ENCODE data around the gene RDH13. TPM values are rescaled to one million over a fixed set of nuclear protein-coding genes. Genes with fewer than 3 reads are reported as not detected.

The RDH13 gene
- total and polyA plus RNA-seq, 2 experiments from 2014 or later = 6.4 to 7.8 TPM

DNA sequence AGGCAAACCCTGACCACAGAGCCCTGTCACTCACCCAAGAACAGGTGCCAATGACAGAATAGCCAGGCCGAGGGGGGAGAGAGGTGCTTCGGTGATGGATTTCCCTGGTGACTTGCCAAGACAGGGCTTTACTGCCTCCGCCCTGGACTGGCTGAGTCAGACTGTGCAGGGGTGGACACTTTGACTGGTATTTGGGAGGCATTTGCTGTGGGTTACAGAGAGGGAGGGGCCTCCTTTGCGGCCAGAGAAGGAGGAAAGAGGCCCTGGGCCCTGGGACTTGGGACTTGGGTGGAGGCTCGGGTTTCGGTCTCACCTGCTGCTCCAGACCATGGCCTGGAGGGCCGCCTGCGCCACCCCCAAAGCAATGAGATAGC lies 8.2 kb upstream of the RDH13 start:
- H3K9me2 ChIP-seq (ENCODE audit: insufficient read depth) = no peaks in the 10 kb centered on the region
- H3K4me1 ChIP-seq (ENCODE audit: insufficient read depth) = 0 out of 2 replicates have a peak, but pooled peaks cover 5% of the 10 kb centered on the region
- no peaks in the 10 kb centered on the region for H3K36me3 ChIP-seq (ENCODE audit: low read depth)
- no peak overlapping the region for H3K27ac ChIP-seq
- peaks cover 11% of the 10 kb centered on the region for H3K27me3 ChIP-seq (replicated peaks; ENCODE audit: insufficient read depth)
- H3K9ac ChIP-seq = no peak overlapping the region
- no peaks in the 10 kb centered on the region for H4K20me1 ChIP-seq (ENCODE audit: insufficient read depth)
- DNase-seq = peak; percentile 72
- no peaks in the 10 kb centered on the region for H3F3A ChIP-seq (ENCODE audit: insufficient read depth)
- TF ChIP-seq EZH2phosphoT487 (IDR thresholded peaks at IDR 0.05; ENCODE audit: insufficient read depth, low read depth) = no peak
- H3K9me3 ChIP-seq (ENCODE audit: low read depth) = no peaks in the 10 kb centered on the region
- H2AFZ ChIP-seq = no peak overlapping the region
- WGBS, 2 experiments (ENCODE audit: low coverage in 1 of 2, low lambda C conversion rate in 2 of 2, missing lambda C conversion rate in 2 of 2) = 23 to 27% methylated on average over 8 of the region's 8 CpGs
- in situ Hi-C loops (cut with MboI) = no loop called here
- no peaks in the 10 kb centered on the region for H3K79me2 ChIP-seq (ENCODE audit: insufficient read depth)
- H3K4me3 ChIP-seq = no peak overlapping the region
- H3K4me2 ChIP-seq (ENCODE audit: unreplicated experiment) = no peak overlapping the region

- H3K9ac ChIP-seq = no peak overlapping the region
- peaks cover 11% of the 10 kb centered on the region for H3K27me3 ChIP-seq (replicated peaks; ENCODE audit: insufficient read depth)
- no peaks in the 10 kb centered on the region for H3F3A ChIP-seq (ENCODE audit: insufficient read depth)
- H2AFZ ChIP-seq = no peak overlapping the region
- TF ChIP-seq EZH2 (IDR thresholded peaks at IDR 0.05; ENCODE audit: insufficient read depth, poor library complexity, severe bottlenecking) (no peak), EZH2phosphoT487 (IDR thresholded peaks at IDR 0.05; ENCODE audit: insufficient read depth, low read depth) (no peak)
- H3K4me2 ChIP-seq (ENCODE audit: unreplicated experiment) = no peak overlapping the region
- 69 to 79% methylated on average over 9 to 10 of the region's 10 CpGs for WGBS, 2 experiments (ENCODE audit: low coverage in 1 of 2, low lambda C conversion rate in 2 of 2, missing lambda C conversion rate in 2 of 2)
- DNase-seq = no peak
- H3K79me2 ChIP-seq (ENCODE audit: insufficient read depth) = no peaks in the 10 kb centered on the region
- no peaks in the 10 kb centered on the region for H3K9me3 ChIP-seq (ENCODE audit: low read depth)
- in situ Hi-C loops (cut with MboI) = no loop called here
- H3K36me3 ChIP-seq (ENCODE audit: low read depth) = no peaks in the 10 kb centered on the region
- H3K27ac ChIP-seq = no peak overlapping the region
- no peaks in the 10 kb centered on the region for H4K20me1 ChIP-seq (ENCODE audit: insufficient read depth)
- H3K4me1 ChIP-seq (ENCODE audit: insufficient read depth) = 0 out of 2 replicates have a peak, but pooled peaks cover 5% of the 10 kb centered on the region
- no peaks in the 10 kb centered on the region for H3K9me2 ChIP-seq (ENCODE audit: insufficient read depth)
- H3K4me3 ChIP-seq = no peak overlapping the region
Observed at GRCh38 chr19:55070466-55071128, 7.6 kb upstream of the RDH13 start.

DNA sequence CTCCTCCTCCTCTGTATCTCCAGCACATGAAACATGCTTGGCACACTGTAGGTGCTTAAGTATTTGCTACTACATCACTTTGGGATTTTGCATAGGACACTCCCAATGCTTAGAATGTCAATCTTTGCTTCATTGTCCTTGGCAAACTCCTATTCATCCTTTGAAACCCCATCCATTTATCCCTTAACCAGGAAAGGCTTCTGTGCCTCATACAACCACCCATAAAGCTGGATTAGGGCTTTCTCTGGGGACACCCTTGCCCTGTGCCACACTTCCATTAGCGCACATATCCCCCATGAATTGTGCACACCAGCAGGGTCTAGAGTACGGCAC lies 6.9 kb upstream of the RDH13 start:
- no peaks in the 10 kb centered on the region for H3K9me3 ChIP-seq (ENCODE audit: low read depth)
- in situ Hi-C loops (cut with MboI) = no loop called here
- H3K9me2 ChIP-seq (ENCODE audit: insufficient read depth) = no peaks in the 10 kb centered on the region
- no peaks in the 10 kb centered on the region for H4K20me1 ChIP-seq (ENCODE audit: insufficient read depth)
- DNase-seq = no peak
- TF ChIP-seq EZH2phosphoT487 (IDR thresholded peaks at IDR 0.05; ENCODE audit: insufficient read depth, low read depth) (no peak), EZH2 (IDR thresholded peaks at IDR 0.05; ENCODE audit: insufficient read depth, poor library complexity, severe bottlenecking) (no peak)
- 0 out of 2 replicates have a peak, but pooled peaks cover 5% of the 10 kb centered on the region for H3K4me1 ChIP-seq (ENCODE audit: insufficient read depth)
- H3K4me3 ChIP-seq = no peak overlapping the region
- H3K4me2 ChIP-seq (ENCODE audit: unreplicated experiment) = no peak overlapping the region
- peaks cover 11% of the 10 kb centered on the region for H3K27me3 ChIP-seq (replicated peaks; ENCODE audit: insufficient read depth)
- no peak overlapping the region for H3K27ac ChIP-seq
- 65 to 70% methylated on average over 2 of the region's 2 CpGs for WGBS, 2 experiments (ENCODE audit: low coverage in 1 of 2, low lambda C conversion rate in 2 of 2, missing lambda C conversion rate in 2 of 2)
- H3K79me2 ChIP-seq (ENCODE audit: insufficient read depth) = no peaks in the 10 kb centered on the region
- no peaks in the 10 kb centered on the region for H3F3A ChIP-seq (ENCODE audit: insufficient read depth)
- H3K9ac ChIP-seq = no peak overlapping the region
- no peak overlapping the region for H2AFZ ChIP-seq
- no peaks in the 10 kb centered on the region for H3K36me3 ChIP-seq (ENCODE audit: low read depth)

DNA sequence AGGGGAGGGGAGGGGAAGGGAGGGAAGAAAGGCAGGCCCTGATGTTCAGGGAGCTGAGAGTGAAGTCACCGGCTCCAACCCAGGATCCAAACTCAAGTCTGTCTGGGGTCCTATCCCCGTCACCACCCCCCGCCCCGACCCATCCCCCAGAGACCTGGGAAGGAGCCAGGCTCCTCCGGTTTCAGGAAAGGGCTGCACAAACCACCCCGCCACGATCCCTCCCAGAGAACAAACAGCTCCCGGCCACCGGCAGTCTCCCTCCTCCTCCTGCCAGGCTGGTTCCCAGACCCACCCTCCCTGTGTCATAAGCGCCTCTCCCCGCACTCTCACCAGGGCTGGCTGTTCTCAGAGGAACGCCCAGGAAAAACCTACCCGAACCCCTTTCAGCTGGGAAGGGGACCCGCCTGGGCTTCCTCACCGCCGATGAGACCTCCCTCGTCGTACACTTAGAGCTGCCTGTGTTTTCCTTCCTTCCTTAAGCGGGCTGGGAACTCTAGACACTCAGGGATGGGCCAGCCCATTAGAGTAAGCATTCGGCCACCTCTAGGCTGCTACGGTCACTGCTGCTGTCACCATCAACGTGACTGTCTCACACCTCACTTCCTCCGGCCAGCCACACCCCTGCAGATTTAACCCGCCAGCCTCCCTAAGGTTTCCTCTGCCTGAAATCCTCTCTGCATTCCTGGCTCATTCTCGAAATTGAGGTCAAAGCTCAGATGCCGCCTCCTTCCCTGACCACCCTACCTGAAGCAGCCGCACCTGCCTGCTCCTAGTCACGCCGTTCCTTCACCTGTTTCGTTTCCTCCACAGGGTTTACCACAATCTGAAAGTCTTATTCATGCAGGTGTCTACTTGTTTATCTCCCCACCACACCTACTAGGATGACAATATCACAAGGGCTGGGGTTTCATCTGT lies 6.3 kb upstream of the RDH13 start:
- peak overlapping the region; percentile 48; the same call in 1 of the 2 replicates for H2AFZ ChIP-seq
- H3K4me2 ChIP-seq (ENCODE audit: unreplicated experiment) = peak overlapping the region; percentile 71

More for the DNA sequence above, 6.3 kb upstream of the RDH13 start:
- no peaks in the 10 kb centered on the region for H3K79me2 ChIP-seq (ENCODE audit: insufficient read depth)
- TF ChIP-seq EZH2phosphoT487 (IDR thresholded peaks at IDR 0.05; ENCODE audit: insufficient read depth, low read depth) (no peak), EZH2 (IDR thresholded peaks at IDR 0.05; ENCODE audit: insufficient read depth, poor library complexity, severe bottlenecking) (no peak)
- no peaks in the 10 kb centered on the region for H3K9me2 ChIP-seq (ENCODE audit: insufficient read depth)
- peak overlapping the region; percentile 53 for H3K4me3 ChIP-seq
- no peaks in the 10 kb centered on the region for H4K20me1 ChIP-seq (ENCODE audit: insufficient read depth)
- H3K9ac ChIP-seq = 0 out of 2 replicates have a peak overlapping the region, but pooled peaks have one; percentile 38
- H3F3A ChIP-seq (ENCODE audit: insufficient read depth) = no peaks in the 10 kb centered on the region
- H3K9me3 ChIP-seq (ENCODE audit: low read depth) = no peaks in the 10 kb centered on the region
- 0 out of 2 replicates have a peak, but pooled peaks cover 5% of the 10 kb centered on the region for H3K4me1 ChIP-seq (ENCODE audit: insufficient read depth)
- no peak overlapping the region for H3K27ac ChIP-seq
- in situ Hi-C loops (cut with MboI) = no loop called here
- DNase-seq = peak; percentile 65
- WGBS, 2 experiments (ENCODE audit: low coverage in 1 of 2, low lambda C conversion rate in 2 of 2, missing lambda C conversion rate in 2 of 2) = 6 to 10% methylated on average over 22 to 30 of the region's 30 CpGs
- H3K36me3 ChIP-seq (ENCODE audit: low read depth) = no peaks in the 10 kb centered on the region
- peaks cover 11% of the 10 kb centered on the region for H3K27me3 ChIP-seq (replicated peaks; ENCODE audit: insufficient read depth)
